ENCODE measurements around the gene SNAP25.

SNAP25 gene

DNA sequence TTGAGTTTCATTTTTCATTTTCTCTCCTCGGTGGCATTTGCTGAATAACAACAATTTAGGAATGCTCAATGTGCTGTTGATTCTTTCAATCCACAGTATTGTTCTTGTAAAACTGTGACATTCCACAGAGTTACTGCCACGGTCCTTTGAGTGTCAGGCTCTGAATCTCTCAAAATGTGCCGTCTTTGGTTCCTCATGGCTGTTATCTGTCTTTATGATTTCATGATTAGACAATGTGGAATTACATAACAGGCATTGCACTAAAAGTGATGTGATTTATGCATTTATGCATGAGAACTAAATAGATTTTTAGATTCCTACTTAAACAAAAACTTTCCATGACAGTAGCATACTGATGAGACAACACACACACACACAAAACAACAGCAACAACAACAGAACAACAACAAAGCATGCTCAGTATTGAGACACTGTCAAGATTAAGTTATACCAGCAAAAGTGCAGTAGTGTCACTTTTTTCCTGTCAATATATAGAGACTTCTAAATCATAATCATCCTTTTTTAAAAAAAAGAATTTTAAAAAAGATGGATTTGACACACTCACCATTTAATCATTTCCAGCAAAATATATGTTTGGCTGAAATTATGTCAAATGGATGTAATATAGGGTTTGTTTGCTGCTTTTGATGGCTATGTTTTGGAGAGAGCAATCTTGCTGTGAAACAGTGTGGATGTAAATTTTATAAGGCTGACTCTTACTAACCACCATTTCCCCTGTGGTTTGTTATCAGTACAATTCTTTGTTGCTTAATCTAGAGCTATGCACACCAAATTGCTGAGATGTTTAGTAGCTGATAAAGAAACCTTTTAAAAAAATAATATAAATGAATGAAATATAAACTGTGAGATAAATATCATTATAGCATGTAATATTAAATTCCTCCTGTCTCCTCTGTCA, 88.1 kb downstream of the SNAP25 start:
- no peak for DNase-seq

DNA sequence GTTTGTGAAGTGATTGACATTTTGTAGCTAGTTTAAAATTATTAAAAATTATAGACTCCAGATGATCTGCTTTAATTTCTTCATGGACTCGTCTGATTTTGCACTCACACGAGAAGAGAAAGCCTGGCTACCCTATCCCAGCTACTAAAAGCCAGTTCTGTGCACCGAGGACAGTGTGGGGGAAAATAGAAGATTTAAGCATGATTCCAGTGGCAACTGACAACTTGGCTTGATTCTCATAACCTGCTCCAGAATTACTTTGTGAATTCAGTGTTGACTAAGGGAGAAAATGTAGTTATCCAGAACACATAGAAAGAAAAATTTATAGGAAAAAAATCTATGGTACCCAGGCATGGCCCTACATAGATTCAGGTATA, 88.7 kb downstream of the SNAP25 start:
- DNase-seq, result no peak

DNA sequence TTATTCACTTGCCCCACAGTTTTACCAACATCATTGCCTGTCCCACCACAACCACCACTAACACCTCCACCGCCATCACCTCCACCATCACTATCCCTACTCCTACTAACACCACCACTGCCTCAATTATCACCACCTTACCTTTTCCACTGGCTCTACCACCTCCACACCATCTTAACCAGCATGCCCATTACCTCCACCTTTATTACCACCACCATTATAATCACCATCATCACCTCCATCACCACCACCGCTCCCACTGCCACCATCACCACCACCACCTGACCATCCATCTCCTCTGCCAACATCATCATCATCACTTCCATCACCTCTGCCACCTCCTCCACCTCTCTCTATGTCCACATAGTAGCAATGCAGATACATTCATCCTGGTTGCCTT, 90.0 kb downstream of the SNAP25 start:
- no peak for DNase-seq

DNA sequence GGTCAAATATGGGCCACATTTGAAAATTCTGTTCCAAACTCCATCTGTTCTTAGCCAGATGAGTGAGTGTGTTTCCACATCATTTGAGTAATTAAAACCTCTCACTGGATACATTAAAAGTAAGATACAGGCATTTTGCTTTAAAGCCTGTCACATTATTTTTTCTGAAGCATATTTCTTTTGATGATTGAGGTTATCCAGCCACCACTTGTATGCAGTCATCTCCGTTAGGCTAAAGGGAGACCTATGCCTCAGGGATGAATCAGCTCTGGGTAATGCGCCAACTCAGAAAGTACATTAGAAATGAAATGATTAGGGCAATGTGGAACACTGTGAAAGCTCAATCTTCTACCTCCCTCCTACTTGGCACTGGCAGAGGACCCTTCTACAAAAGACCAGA, 90.7 kb downstream of the SNAP25 start:
- DNase-seq, result no peak

DNA sequence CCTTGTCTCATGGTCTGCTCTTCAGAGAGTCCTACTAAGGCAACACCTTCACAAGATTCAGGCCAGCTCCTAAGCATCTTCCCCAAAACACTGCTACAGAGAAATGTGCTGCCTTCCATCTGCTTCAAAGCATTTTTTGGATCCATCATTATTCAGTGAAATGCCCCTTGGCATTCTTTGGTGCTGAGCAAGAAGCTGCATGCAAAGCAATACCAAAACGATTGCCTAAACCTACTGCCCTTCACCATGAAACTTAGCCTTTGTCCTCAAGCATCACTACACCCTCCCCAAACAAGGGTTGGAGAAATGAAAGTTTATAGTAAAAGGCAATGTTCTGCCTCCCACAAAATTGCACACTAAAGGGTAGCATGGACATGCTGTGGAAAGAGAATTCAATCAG, 93.5 kb downstream of the SNAP25 start:
- DNase-seq, result no peak

DNA sequence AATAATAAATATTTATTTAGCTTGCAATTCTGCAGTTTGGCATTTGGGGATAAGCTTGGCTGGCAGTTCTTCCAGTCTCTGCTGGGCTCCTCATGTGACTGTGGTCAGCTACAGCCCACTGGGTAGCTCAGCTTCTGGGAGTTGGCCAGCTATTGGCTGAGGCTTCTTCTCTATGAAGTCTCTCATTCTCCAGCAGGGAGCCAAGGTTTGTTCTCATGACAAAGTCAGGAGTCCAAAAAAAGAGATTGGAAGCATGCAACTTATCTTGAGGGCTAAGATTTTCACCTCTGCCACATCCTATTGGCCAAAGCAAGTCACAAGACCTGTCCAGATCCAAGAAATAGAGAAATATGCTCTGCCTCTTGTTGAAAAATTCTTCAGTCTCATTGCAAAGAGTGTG, 94.6 kb downstream of the SNAP25 start:
- DNase-seq, result no peak

DNA sequence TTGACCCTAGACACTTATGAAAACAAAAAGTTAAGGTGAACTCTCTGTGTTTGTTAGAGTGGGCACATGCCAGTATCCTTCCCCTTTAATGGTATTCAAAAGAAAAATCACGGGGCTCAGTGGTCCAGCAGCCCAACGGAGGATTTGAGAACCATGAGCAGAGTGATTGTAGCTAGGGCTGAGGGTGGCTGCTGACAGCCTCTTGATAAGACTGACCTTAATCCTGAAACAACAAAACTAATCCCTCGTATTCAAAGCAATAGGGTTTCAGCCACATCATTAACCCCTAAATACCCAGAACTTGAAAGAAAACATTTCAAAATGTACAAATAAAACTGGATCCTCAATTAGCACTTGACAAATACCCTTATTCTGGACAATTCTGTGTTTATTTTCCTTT, 95.1 kb downstream of the SNAP25 start:
- DNase-seq, result no peak

DNA sequence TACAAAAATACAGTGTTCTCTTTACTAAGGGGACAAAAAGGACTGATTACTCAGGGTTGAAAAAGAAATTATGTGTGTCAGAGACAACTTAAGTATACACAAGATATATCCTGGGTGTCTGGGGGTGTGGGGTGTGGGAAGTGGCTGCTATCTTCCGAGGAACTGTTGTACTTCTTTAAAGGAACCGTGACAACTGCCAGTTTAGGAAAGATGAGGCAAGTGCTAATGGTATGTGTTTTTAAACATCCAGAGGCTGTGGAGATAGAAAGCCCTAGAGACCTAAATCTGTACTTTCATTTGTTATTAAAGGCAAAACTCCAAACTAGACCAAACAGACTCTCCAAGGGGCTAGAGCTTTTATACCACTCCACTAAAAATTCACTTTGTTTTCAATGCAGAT, 95.6 kb downstream of the SNAP25 start:
- DNase-seq, result no peak

DNA sequence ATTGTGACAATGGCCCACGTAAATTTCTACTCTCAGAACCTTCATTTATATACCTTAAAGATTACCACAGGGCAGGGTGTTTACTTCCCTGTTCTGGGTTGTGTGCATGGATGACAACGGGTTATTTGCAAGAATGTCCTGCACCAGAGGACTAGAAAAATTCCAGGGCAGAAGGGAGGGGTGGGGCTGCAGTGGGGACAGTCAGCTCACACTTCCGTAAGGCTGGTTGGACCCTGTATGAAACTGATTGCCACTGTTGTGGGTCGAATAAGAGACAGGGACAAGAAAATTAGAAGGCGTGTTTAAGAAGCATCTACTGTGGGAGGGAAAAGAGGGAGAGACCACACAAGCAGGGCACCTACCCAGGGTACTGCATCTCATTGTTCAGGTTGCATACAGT, 96.5 kb downstream of the SNAP25 start:
- no peak for DNase-seq

DNA sequence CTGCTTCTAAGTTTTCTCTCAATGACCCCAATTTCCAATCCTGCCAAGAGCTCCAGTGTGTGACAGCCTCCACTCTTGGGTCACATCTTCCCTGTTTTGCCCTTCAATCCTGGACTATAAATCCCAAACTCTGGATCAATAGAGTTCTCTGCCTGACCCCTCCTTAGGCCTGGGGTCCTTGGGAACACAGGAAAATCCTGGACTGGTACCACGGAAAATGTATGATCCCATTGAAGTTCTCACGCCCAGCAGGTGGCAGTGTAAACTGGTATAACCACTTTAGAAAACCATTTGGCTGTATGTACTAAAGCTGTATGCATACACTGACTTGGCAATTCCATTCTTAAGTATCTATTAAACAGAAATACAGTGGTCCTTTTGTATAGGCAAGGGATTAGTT, 98.0 kb downstream of the SNAP25 start:
- DNase-seq, result no peak

DNA sequence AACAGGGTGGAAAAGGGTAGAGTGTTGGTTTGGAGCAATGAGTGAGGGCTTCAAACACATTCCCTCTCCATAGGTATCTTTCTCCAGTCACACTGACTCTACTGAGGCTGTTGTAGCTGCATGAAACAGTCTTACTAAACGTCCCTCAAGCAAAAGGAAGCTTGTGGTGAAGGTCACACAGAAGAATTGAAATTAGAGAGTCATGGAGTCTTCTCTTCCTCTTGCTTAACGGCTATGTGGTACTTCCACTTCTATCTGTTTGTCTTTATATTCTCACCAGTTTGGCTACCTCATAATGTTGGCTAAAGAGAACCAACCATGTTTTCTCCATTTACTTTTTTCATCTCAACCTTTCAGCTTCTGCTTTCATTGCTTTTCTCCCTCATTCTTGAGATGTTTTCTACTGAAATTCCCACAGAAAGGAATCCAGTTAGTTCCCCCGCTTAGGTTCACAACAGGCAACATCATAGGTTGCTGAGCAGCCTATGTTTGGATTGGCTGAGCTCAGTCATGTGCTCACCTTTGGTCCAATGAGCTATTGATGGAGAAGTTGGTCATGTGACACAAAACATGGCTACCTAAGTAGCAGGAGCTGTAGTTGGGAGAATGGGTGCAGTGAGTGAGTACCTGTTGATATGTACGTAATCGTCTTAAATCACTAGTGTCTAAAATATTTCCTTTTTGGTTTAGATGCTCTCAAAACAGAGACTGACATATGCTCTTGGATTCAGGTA, 99.8 kb downstream of the SNAP25 start:
- DNase-seq, result no peak

DNA sequence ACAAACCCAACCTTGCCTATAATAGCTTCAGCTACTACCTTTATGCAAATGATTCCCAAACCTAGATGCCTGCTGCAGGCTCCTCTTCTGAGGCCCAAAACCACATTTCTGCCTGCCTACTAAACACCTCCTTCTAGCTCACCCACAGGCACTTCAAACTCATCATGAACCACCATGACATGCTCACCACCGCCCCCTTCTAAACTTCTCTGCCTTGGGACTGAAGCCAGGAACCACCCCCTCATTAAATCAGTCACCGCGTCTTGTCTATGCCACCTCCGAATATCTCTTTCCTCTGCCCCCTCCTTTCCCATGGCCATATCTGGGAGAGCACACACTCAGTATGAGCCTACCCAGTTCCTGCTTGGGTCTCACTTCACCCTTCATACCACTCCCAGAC, 101.2 kb downstream of the SNAP25 start:
- DNase-seq, result no peak

DNA sequence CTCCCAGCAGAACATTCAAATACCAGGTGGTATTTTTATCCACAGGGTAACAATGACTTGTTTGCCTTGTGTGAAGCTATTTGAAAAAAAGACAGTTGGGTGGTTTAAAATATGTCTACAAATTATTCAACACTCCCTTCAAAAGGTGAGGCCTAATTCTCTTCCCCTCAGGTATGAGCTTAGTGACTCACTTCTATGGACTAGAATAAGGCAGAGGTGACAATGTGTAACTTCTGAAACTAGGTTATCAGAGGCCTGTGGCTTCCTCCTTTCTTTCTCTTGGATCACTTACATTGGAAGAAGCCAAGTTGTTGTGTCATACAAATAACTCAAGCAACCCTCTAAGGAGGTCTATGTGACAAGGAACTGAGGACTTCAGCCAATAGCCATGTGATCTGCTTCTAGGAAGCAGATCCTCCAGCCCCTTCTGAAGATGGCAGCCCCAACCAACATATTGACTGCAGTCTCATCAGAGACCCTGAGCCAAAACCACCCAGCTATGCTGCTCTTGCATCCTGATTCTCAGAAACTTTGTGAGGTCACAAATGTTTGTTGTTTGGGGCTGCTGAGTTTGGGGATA, 102.6 kb downstream of the SNAP25 start:
- DNase-seq, result no peak

DNA sequence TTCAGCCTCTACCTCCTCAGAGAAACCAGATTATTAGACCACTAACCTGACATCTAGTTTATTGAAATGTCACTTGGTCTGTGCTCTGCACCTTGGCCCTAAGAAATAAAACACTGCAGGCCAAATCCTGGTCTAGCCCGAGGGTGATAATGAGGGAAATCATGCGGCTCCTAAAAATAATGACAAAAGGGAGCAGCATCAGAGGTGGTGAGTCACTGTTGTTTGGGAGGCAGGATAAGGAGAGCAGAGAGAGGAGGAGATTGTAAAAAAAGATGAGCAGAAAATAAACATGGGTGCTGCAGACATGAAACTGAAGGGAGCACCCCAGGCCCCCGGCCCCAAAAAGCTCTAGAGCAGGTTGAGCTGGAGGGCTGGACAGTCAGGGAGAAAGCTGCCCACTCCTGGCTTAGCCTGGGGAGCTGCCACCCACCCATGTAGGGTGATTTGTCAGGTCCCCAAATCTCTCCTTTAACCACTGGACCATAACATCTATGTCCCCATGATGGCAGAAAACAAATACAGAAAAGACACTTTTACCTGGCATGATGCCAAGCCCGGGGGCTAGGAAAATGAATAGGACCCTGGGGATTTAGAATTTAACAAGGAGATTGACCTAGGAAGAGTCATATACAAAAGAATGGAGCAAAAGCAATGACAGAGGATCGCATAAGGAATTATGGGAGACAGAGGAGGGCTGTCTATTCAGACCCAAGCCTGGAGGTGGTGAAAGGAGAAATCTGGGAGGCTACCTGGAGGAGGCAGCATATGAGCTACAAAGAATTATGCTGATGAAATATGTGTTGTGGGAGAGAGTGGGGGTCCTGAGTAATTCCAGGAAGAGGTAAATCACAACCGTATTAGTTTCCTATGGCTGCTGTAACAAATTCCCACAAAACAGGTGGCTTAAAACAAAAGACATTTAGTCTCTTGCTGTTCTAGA, 103.7 kb downstream of the SNAP25 start:
- DNase-seq, result no peak

DNA sequence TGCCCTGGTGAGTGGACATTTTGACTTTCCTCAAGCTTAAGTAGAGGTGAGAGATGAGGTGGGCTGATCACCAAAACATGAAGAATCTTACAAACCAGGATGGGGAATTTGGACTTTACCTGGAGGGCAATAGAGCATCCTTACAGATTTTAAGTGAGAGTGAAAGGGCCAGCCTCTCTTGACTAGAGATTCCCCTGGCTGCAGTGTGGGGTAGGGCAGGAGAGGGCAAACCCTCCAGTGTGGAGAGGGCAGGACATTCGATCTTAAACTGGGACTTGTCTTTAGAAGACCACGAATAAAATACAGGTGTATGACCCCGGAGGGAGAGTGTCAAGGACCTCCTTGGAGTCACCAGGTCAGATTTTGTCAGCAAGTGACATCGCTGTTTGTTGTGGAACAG, 105.1 kb downstream of the SNAP25 start:
- DNase-seq, result no peak

DNA sequence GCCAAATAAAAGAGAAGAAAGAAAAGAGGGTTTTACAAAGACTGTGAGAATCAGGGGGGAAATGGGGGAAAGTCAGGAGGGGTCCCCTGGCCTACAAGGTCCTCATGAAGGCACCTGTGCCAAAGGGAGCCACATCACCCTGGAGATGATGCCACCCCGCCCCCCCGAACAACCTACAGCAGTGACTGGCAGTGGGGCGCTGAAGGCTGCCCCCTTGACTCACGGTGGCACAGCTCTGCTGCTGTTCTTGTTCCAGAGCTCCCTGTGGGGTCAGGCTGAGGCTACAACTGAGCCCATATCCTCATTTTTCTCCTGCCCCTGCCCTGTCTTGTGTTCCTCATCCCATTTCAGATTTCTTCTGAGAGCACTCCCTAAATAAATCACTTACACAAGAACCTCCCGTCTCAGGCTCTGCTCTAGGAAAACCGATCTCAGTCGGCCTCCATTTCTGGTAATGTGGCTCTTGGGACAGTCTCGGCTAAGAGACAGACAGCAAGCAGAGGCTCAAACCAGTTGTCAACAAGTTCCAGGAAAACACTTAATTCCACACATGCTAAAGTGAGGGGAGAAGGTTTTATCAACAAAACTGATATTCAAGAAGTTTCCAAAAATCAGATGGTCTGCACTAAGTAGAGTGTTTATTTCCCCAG, 105.7 kb downstream of the SNAP25 start:
- DNase-seq, result no peak

DNA sequence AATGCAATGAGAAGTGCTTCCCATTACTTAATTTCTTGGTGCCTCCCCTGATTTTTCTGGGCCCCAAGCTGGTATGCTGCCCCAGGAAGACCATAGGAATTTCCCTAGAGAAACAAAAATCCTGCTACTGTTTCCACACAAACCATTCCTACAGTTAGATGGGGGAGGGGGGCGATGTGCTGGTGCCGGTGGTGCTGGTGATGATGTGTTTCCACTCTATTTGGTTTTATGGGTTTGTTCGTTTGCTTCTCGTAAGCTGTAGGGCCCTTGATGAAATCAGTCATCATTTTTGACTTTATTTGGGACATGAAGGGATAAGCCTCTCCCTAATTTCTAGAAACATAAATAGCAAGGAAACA, 110.2 kb downstream of the SNAP25 start:
- no peak for DNase-seq

DNA sequence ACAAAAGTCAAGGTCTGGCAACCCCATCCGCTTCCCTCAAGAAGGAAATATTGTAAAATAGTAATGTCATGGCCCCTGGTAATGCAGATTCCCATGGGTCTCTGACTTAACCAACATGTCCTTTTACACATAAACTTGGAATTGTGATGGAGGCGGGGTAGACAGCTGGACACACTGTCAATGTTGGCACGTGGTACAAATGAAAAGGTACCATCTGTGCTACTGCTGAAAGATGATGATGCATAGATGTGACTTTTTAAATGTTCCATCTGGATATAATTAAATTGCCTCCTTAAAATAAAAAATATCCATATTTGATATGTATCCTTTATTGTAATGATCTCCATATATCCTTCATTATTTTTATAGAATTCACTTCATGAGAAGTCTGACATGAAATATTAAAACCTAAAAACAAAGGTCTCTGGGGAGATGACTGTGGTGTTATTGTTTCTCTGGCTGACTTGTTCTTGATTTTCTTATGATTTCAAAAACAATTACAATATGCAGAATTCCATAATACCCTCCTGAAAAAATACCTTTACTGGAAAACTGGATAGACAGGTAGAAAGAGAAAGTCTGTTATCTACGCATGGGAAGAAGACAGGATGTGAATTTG, 110.9 kb downstream of the SNAP25 start:
- no peak for DNase-seq

DNA sequence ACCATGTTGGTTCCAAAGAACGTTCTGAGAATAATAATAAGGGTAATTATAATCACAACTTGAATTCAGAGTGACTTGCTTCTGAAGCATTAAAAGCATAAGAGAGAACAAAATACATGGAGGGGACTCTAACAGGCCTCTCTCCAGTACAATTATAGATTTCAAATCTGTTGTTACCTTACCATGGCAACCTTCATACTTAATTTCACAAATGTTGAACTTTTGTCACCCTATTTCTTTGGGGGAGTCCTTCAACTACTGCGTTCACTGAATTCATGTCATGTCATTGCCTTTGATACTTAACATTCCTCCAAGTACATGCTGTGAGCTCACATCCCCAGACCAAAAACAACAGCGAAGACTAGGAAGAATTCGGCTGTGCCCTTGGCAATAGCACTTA, 111.4 kb downstream of the SNAP25 start:
- DNase-seq, result no peak

DNA sequence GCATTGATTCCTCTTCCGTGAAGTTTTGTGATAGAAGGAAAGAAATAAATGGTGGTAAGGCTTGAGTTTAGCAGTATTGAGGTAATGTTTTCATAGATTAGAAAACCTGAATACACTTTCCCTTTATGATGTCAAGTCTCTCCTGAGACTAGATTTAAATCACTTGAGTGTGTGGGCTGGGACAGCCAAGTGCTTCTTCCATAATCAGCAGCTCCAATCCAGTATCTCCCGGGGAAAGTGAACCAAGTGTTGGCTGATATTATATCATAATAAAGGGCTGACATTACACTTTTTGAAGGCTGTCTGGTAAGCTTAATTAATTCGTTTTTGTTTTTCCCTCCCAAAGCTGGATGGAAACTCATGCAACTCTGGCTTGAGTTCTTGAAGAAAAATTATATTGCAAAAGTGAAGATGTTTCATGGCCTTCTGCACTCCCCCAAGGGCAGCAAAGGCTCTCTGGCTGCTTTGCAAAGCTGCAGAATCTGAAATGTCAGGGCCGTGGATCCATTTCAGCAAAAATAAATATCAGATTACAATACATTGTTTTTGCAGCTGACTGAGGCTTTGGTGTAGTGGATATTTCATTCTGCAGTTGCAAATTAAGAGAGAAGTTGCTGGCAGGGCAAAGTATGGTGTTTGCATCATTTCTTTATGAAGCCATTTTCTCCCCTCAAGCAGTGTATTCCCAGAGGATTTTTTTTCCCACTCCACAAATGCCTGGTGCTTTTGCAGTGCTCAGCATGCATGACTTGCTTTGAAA, 114.2 kb downstream of the SNAP25 start:
- no peak for DNase-seq

Data from GDM1 (cell line).